ENCODE results near the gene OCIAD2.
"Not testable (repeated sequence)": the region's sequence is repeated elsewhere in the genome, so short reads cannot be mapped to it uniquely, and the experiment has no call there.

DNA sequence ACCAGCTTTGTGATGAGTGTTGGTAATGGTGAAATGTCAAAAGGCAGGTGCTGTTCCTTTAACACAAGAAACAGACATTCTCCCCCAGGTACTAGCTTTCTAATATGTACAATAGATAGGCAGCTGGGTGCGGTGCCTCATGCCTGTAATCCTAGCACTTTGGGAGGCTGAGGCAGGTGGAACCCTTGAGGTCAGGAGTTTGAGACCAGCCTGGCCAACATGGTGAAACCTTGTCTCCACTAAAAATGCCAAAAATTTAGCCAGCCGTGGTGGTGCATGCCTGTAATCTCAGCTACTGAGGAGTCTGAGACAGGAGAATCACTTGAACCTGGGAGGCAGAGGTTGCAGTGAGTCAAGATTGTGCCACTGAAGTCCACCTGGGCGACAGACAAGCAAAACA is 24.9 kb downstream of the OCIAD2 start:
- TF ChIP-seq, protein P1, sequence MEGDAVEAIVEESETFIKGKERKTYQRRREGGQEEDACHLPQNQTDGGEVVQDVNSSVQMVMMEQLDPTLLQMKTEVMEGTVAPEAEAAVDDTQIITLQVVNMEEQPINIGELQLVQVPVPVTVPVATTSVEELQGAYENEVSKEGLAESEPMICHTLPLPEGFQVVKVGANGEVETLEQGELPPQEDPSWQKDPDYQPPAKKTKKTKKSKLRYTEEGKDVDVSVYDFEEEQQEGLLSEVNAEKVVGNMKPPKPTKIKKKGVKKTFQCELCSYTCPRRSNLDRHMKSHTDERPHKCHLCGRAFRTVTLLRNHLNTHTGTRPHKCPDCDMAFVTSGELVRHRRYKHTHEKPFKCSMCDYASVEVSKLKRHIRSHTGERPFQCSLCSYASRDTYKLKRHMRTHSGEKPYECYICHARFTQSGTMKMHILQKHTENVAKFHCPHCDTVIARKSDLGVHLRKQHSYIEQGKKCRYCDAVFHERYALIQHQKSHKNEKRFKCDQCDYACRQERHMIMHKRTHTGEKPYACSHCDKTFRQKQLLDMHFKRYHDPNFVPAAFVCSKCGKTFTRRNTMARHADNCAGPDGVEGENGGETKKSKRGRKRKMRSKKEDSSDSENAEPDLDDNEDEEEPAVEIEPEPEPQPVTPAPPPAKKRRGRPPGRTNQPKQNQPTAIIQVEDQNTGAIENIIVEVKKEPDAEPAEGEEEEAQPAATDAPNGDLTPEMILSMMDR (conservative IDR thresholded peaks at IDR 0.05; ENCODE audit: low read depth, low read length) = not testable (repeated sequence)
- not testable (repeated sequence) for TF ChIP-seq EZH2 (IDR thresholded peaks at IDR 0.05; ENCODE audit: low read length, unreplicated experiment)
